WTC11 (cell line): ENCODE measurements around the gene DDX20.

ENCODE experiments used
- ELF4 ChIP-seq: sonication (generic); formaldehyde crosslinking; IDR thresholded peaks from 2 replicates; pipeline ENCODE4 v1.8.1; 2022; ENCODE audit warnings: low read depth, mild to moderate bottlenecking, moderate library complexity, missing genetic modification reagents
- MXD4 ChIP-seq: fragments of 250-450 bp; sonication (Bioruptor Pico); IDR thresholded peaks from 2 replicates; pipeline ENCODE4 v1.8.0; 2021; ENCODE audit warnings: mild to moderate bottlenecking, moderate library complexity, borderline replicate concordance
- SMAD3 ChIP-seq: sonication (generic); formaldehyde crosslinking; IDR thresholded peaks from 2 replicates; pipeline ENCODE4 v1.8.0; 2022; ENCODE audit warnings: missing genetic modification reagents, mild to moderate bottlenecking, borderline replicate concordance
- TF ChIP-seq, protein P1 (sequence below): sonication (generic); formaldehyde crosslinking; IDR thresholded peaks from 2 replicates; pipeline ENCODE4 v1.8.0; 2022; ENCODE audit warnings: mild to moderate bottlenecking, missing genetic modification reagents
- TF ChIP-seq, protein P2 (sequence below): fragments of 200-600 bp; IDR thresholded peaks from 2 replicates; pipeline ENCODE4 v1.8.0; 2022; ENCODE audit warnings: antibody characterized with exemption
- TF ChIP-seq, protein P3 (sequence below): sonication (generic); formaldehyde crosslinking; conservative IDR thresholded peaks from 2 replicates; pipeline ENCODE4 v1.8.1; 2022; ENCODE audit warnings: mild to moderate bottlenecking, missing genetic modification reagents
- TF ChIP-seq, protein P4 (sequence below): sonication (generic); formaldehyde crosslinking; IDR thresholded peaks from 2 replicates; pipeline ENCODE4 v1.8.0; 2022; ENCODE audit warnings: mild to moderate bottlenecking, missing genetic modification reagents

DNA sequence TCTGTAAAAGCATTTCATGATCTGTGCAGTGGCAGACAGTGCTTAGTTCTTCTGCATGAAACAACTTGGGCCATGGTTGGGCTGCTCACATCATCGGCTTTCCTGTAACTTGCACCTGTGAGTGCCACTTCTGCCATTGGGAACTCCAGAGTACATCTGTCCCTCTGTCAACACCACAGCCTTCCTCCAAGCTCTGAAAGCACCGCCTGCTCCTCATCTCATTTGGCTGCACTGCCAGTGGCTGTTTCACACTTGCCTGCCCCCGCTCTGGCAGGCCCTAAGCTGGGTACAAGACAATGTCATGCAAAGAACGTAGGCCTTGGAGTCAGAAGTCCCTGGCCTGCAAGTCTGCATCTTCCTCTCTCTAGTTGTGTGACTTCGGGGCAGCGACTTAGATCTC is 46.4 kb downstream of the DDX20 start:
- TF ChIP-seq, protein P1, sequence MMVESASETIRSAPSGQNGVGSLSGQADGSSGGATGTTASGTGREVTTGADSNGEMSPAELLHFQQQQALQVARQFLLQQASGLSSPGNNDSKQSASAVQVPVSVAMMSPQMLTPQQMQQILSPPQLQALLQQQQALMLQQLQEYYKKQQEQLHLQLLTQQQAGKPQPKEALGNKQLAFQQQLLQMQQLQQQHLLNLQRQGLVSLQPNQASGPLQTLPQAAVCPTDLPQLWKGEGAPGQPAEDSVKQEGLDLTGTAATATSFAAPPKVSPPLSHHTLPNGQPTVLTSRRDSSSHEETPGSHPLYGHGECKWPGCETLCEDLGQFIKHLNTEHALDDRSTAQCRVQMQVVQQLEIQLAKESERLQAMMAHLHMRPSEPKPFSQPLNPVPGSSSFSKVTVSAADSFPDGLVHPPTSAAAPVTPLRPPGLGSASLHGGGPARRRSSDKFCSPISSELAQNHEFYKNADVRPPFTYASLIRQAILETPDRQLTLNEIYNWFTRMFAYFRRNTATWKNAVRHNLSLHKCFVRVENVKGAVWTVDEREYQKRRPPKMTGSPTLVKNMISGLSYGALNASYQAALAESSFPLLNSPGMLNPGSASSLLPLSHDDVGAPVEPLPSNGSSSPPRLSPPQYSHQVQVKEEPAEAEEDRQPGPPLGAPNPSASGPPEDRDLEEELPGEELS (CRISPR knock-in tag): no peak
- TF ChIP-seq, protein P2, sequence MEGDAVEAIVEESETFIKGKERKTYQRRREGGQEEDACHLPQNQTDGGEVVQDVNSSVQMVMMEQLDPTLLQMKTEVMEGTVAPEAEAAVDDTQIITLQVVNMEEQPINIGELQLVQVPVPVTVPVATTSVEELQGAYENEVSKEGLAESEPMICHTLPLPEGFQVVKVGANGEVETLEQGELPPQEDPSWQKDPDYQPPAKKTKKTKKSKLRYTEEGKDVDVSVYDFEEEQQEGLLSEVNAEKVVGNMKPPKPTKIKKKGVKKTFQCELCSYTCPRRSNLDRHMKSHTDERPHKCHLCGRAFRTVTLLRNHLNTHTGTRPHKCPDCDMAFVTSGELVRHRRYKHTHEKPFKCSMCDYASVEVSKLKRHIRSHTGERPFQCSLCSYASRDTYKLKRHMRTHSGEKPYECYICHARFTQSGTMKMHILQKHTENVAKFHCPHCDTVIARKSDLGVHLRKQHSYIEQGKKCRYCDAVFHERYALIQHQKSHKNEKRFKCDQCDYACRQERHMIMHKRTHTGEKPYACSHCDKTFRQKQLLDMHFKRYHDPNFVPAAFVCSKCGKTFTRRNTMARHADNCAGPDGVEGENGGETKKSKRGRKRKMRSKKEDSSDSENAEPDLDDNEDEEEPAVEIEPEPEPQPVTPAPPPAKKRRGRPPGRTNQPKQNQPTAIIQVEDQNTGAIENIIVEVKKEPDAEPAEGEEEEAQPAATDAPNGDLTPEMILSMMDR: no peak
- TF ChIP-seq, protein P3, sequence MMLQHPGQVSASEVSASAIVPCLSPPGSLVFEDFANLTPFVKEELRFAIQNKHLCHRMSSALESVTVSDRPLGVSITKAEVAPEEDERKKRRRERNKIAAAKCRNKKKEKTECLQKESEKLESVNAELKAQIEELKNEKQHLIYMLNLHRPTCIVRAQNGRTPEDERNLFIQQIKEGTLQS (CRISPR knock-in tag): no peak
- TF ChIP-seq MXD4 (CRISPR knock-in tag) (no peak), ELF4 (CRISPR knock-in tag) (no peak), SMAD3 (no peak)
- TF ChIP-seq, protein P4, sequence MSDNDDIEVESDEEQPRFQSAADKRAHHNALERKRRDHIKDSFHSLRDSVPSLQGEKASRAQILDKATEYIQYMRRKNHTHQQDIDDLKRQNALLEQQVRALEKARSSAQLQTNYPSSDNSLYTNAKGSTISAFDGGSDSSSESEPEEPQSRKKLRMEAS (CRISPR knock-in tag): no peak
